HEK293 (cell line): ENCODE results near the gene CUEDC1.

ENCODE experiments used
- CTCF ChIA-PET: fragments of 350-600 bp; formaldehyde crosslinking; extraction: SDS; loops from one replicate; lab custom pipeline; 2021; ENCODE audit warnings: antibody characterized with exemption; lab: Yijun Ruan, JAX
- POLR2A ChIA-PET: fragments of 300-600 bp; formaldehyde crosslinking; extraction: SDS; loops from one replicate; lab custom pipeline; 2020; ENCODE audit warnings: antibody characterized with exemption, inconsistent platforms; lab: Yijun Ruan, JAX
- H3K27ac ChIP-seq: fragments of 200-500 bp; sonication (Bioruptor generic); 2 replicates; pipeline ENCODE4 v1.5.1; 2014; ENCODE audit warnings: low read depth, low read length, control low read depth, inconsistent platforms; ENCODE audit errors: extremely low read depth
- H3K36me3 ChIP-seq, 2 experiments: fragments of 200-500 bp in 1 of 2; sonication (Bioruptor generic) in 1 of 2; 1 replicate in 1 of 2; 2 replicates in 1 of 2; pipeline ENCODE4 v1.5.1; 2014 to 2017; ENCODE audit warnings: inconsistent platforms in 2 of 2, low read length in 2 of 2; ENCODE audit not compliant: control insufficient read depth in 2 of 2, insufficient read depth in 1 of 2
- H3K4me1 ChIP-seq: fragments of 200-500 bp; sonication (Bioruptor generic); 2 replicates; pipeline ENCODE4 v1.5.1; 2014; ENCODE audit warnings: mild to moderate bottlenecking, low read length, inconsistent platforms; ENCODE audit not compliant: control insufficient read depth, insufficient read depth
- H3K4me3 ChIP-seq: 2 replicates; pipeline ENCODE4 v1.5.1; 2011; ENCODE audit warnings: low read depth, mild to moderate bottlenecking, control low read depth, low read length, moderate library complexity
- H3K9me3 ChIP-seq: fragments of 200-500 bp; sonication (Bioruptor generic); 2 replicates; pipeline ENCODE4 v1.5.1; 2014; ENCODE audit warnings: low read depth, low read length, inconsistent platforms; ENCODE audit not compliant: control insufficient read depth, insufficient read depth
- EGR2 ChIP-seq: fragments of 450-650 bp; formaldehyde crosslinking; IDR thresholded peaks from 2 replicates; pipeline ENCODE4 v1.5.1; 2016; ENCODE audit warnings: low read depth, missing biosample characterization, missing genetic modification characterization
- FEZF1 ChIP-seq: fragments of 450-650 bp; formaldehyde crosslinking; IDR thresholded peaks from 2 replicates; pipeline ENCODE4 v1.5.1; 2016; ENCODE audit warnings: missing biosample characterization, missing genetic modification characterization
- IKZF3 ChIP-seq: fragments of 450-650 bp; IDR thresholded peaks from 2 replicates; pipeline ENCODE4 v1.5.0; 2018; ENCODE audit warnings: missing biosample characterization, mild to moderate bottlenecking, missing genetic modification characterization, moderate library complexity
- PRDM6 ChIP-seq: fragments of 450-650 bp; formaldehyde crosslinking; IDR thresholded peaks from 2 replicates; pipeline ENCODE4 v1.5.1; 2017; ENCODE audit warnings: missing biosample characterization, missing genetic modification characterization
- ZNF140 ChIP-seq: fragments of 450-650 bp; formaldehyde crosslinking; IDR thresholded peaks from 2 replicates; pipeline ENCODE4 v1.5.1; 2016; ENCODE audit warnings: missing biosample characterization, missing genetic modification characterization
- ZNF19 ChIP-seq: fragments of 450-650 bp; formaldehyde crosslinking; IDR thresholded peaks from 2 replicates; pipeline ENCODE4; 2016; ENCODE audit warnings: missing biosample characterization, missing genetic modification characterization, low read depth
- ZNF366 ChIP-seq: fragments of 450-650 bp; formaldehyde crosslinking; conservative IDR thresholded peaks from 2 replicates; pipeline ENCODE4 v1.5.1; 2016; ENCODE audit warnings: missing biosample characterization, missing genetic modification characterization
- ZNF394 ChIP-seq: fragments of 450-650 bp; formaldehyde crosslinking; IDR thresholded peaks from 2 replicates; pipeline ENCODE4 v1.5.1; 2016; ENCODE audit warnings: missing biosample characterization, missing genetic modification characterization, mild to moderate bottlenecking, moderate library complexity, borderline replicate concordance
- ZNF488 ChIP-seq: fragments of 450-650 bp; formaldehyde crosslinking; IDR thresholded peaks from 2 replicates; pipeline ENCODE4 v1.5.1; 2016; ENCODE audit warnings: missing biosample characterization, missing genetic modification characterization
- ZNF548 ChIP-seq: fragments of 450-650 bp; formaldehyde crosslinking; IDR thresholded peaks from 2 replicates; pipeline ENCODE4 v1.5.1; 2016; ENCODE audit warnings: missing biosample characterization, missing genetic modification characterization
- ZNF560 ChIP-seq: fragments of 450-650 bp; formaldehyde crosslinking; IDR thresholded peaks from 2 replicates; pipeline ENCODE4 v1.5.1; 2017; ENCODE audit warnings: missing biosample characterization, missing genetic modification characterization, borderline replicate concordance
- ZNF677 ChIP-seq: fragments of 450-650 bp; IDR thresholded peaks from 2 replicates; pipeline ENCODE4 v1.5.0; 2018; ENCODE audit warnings: missing biosample characterization, mild to moderate bottlenecking, missing genetic modification characterization, moderate library complexity
- ZNF704 ChIP-seq: fragments of 450-650 bp; formaldehyde crosslinking; IDR thresholded peaks from 2 replicates; pipeline ENCODE4 v1.5.1; 2016; ENCODE audit warnings: missing biosample characterization, missing genetic modification characterization
- ZNF776 ChIP-seq: fragments of 450-650 bp; formaldehyde crosslinking; IDR thresholded peaks from 2 replicates; pipeline ENCODE4 v1.5.0; 2017; ENCODE audit warnings: missing biosample characterization, missing genetic modification characterization, borderline replicate concordance
- TF ChIP-seq, protein P1 (sequence below): fragments of 450-650 bp; formaldehyde crosslinking; IDR thresholded peaks from 2 replicates; pipeline ENCODE4 v1.5.0; 2017; ENCODE audit warnings: missing biosample characterization, missing genetic modification characterization, borderline replicate concordance
- TF ChIP-seq, protein P2 (sequence below): fragments of 450-650 bp; formaldehyde crosslinking; IDR thresholded peaks from 2 replicates; pipeline ENCODE4 v1.5.1; 2016; ENCODE audit warnings: missing biosample characterization, missing genetic modification characterization, low read depth
- TF ChIP-seq, protein P3 (sequence below): fragments of 450-650 bp; formaldehyde crosslinking; IDR thresholded peaks from 2 replicates; pipeline ENCODE4 v1.5.1; 2016; ENCODE audit warnings: missing biosample characterization, missing genetic modification characterization
- TF ChIP-seq, protein P4 (sequence below): fragments of 450-650 bp; formaldehyde crosslinking; IDR thresholded peaks from 2 replicates; pipeline ENCODE4 v1.5.1; 2016; ENCODE audit warnings: missing biosample characterization, missing genetic modification characterization

The CUEDC1 gene

DNA sequence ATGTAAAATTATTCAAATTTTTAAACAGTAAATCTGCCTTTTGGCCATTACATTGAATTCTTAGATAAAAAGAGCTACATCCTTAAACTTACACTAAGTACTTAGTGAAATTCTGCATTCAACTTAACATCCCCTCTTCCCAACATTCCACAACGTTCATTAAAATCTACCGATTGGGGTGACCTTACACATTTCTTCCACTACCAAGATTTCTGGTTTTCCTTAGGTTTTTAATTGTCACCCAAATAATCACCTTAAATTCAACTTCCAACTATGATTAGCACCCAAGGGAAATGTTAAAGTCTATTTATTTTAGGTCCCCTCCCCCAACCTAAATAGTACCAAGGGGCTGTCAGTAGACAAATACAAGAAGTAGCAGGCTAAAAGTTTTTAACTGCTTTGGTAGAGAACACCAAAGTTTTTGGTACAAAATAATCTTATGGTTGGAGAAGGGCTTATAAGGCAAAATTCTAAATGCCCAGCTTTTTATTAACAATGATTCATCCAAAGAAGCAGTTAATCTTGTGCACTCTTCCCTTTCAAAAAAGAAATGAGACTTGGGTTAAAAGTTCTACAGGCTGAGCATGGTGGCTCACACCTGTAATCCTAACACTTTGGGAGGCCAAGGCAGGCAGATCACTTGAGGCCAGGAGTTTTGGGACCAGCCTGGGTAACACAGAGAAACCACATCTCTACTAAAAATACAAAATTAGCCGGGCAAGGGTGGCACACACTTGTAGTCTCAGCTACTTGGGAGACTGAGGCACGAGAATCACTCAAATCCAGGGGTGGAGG, 47.1 kb upstream of the CUEDC1 start:
- POLR2A ChIA-PET: interaction anchor here (0.6 to 3.7 kb wide), 3 partner anchors 13 to 81 kb away, joined by 3 to 22 read pairs (median 8); partner anchors contain the start of genes DYNLL2 and VEZF1
- peaks cover 66 to 88% of the 10 kb centered on the region in 2 experiments for H3K36me3 ChIP-seq
- TF ChIP-seq ZNF488 (tag by site-specific recombination): no peak
- TF ChIP-seq IKZF3 (tag by site-specific recombination): 0 out of 2 replicates have a peak, but pooled peaks have one; percentile 48
- no peaks in the 10 kb centered on the region for H3K9me3 ChIP-seq
- H3K27ac ChIP-seq: peak overlapping the region; percentile 24; the same call in 1 of the 2 replicates
- H3K4me3 ChIP-seq: no peak overlapping the region
- peaks cover 22% of the 10 kb centered on the region for H3K4me1 ChIP-seq
- CTCF ChIA-PET: interaction anchor here (0.6 to 15.7 kb wide), 12 partner anchors 8 to 324 kb away, joined by 3 to 434 read pairs (median 4); partner anchors contain the start of gene MRPS23

DNA sequence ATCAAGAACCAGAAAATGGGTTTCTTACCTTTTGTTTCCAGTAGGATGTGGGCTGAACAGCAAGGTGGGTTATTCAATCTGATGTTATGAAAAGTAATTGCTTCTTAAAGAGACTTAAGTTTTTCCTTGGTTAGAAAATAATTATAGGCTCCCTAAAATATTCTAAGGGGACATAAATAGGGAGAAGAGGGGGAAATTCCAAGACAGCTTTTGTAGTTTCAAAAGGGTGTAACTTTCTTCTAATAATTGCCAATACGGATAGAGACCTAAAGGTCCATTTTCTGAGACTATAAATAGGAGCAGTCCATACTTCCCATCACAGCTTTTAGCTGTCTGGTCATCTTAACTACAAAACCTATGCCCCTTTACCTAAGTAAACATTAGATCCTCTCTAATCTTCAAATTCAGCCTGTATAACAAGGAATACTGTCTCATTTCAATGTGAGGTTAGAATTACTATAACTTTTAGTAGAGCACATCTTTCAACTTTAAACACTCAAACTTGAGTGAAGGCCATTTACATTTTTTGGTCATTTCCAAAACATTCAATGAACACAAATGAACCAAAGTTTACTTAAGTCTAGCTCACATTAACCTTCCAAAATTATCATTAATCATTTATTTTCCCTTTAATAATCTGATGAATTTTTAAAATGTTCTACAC, 46.4 kb upstream of the CUEDC1 start:
- H3K4me3 ChIP-seq: no peak overlapping the region
- H3K4me1 ChIP-seq: peaks cover 22% of the 10 kb centered on the region
- no peaks in the 10 kb centered on the region for H3K9me3 ChIP-seq
- peaks cover 68 to 96% of the 10 kb centered on the region in 2 experiments for H3K36me3 ChIP-seq
- H3K27ac ChIP-seq: no peak overlapping the region
- CTCF ChIA-PET: interaction anchor here (0.6 to 15.7 kb wide), 13 partner anchors 11 to 169 kb away, joined by 3 to 434 read pairs (median 4); partner anchors contain the start of gene MRPS23
- POLR2A ChIA-PET: interaction anchor here (0.6 to 3.7 kb wide), 4 partner anchors 12 to 152 kb away, joined by 3 to 22 read pairs (median 8); partner anchors contain the start of genes DYNLL2, MRPS23 and VEZF1
- TF ChIP-seq ZNF704 (tag by site-specific recombination): no peak
- TF ChIP-seq ZNF394: no peak
- TF ChIP-seq ZNF677 (tag by site-specific recombination): no peak
- TF ChIP-seq ZNF140 (tag by site-specific recombination): no peak
- TF ChIP-seq PRDM6 (tag by site-specific recombination): no peak; the same call in 1 of the 2 replicates
- no peak for TF ChIP-seq EGR2 (tag by site-specific recombination)
- no peak for TF ChIP-seq ZNF776 (tag by site-specific recombination)
- no peak for TF ChIP-seq ZNF560
- TF ChIP-seq, protein P1, sequence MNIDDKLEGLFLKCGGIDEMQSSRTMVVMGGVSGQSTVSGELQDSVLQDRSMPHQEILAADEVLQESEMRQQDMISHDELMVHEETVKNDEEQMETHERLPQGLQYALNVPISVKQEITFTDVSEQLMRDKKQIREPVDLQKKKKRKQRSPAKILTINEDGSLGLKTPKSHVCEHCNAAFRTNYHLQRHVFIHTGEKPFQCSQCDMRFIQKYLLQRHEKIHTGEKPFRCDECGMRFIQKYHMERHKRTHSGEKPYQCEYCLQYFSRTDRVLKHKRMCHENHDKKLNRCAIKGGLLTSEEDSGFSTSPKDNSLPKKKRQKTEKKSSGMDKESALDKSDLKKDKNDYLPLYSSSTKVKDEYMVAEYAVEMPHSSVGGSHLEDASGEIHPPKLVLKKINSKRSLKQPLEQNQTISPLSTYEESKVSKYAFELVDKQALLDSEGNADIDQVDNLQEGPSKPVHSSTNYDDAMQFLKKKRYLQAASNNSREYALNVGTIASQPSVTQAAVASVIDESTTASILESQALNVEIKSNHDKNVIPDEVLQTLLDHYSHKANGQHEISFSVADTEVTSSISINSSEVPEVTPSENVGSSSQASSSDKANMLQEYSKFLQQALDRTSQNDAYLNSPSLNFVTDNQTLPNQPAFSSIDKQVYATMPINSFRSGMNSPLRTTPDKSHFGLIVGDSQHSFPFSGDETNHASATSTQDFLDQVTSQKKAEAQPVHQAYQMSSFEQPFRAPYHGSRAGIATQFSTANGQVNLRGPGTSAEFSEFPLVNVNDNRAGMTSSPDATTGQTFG: no peak
- TF ChIP-seq ZNF366 (tag by site-specific recombination): no peak
- TF ChIP-seq, protein P2, sequence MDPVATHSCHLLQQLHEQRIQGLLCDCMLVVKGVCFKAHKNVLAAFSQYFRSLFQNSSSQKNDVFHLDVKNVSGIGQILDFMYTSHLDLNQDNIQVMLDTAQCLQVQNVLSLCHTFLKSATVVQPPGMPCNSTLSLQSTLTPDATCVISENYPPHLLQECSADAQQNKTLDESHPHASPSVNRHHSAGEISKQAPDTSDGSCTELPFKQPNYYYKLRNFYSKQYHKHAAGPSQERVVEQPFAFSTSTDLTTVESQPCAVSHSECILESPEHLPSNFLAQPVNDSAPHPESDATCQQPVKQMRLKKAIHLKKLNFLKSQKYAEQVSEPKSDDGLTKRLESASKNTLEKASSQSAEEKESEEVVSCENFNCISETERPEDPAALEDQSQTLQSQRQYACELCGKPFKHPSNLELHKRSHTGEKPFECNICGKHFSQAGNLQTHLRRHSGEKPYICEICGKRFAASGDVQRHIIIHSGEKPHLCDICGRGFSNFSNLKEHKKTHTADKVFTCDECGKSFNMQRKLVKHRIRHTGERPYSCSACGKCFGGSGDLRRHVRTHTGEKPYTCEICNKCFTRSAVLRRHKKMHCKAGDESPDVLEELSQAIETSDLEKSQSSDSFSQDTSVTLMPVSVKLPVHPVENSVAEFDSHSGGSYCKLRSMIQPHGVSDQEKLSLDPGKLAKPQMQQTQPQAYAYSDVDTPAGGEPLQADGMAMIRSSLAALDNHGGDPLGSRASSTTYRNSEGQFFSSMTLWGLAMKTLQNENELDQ (tag by site-specific recombination): no peak
- TF ChIP-seq, protein P3, sequence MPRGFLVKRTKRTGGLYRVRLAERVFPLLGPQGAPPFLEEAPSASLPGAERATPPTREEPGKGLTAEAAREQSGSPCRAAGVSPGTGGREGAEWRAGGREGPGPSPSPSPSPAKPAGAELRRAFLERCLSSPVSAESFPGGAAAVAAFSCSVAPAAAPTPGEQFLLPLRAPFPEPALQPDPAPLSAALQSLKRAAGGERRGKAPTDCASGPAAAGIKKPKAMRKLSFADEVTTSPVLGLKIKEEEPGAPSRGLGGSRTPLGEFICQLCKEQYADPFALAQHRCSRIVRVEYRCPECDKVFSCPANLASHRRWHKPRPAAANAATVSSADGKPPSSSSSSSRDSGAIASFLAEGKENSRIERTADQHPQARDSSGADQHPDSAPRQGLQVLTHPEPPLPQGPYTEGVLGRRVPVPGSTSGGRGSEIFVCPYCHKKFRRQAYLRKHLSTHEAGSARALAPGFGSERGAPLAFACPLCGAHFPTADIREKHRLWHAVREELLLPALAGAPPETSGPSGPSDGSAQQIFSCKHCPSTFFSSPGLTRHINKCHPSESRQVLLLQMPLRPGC (tag by site-specific recombination): no peak
- no peak for TF ChIP-seq ZNF19 (tag by site-specific recombination)
- TF ChIP-seq ZNF548 (tag by site-specific recombination): no peak
- no peak for TF ChIP-seq FEZF1 (tag by site-specific recombination)
- TF ChIP-seq, protein P4, sequence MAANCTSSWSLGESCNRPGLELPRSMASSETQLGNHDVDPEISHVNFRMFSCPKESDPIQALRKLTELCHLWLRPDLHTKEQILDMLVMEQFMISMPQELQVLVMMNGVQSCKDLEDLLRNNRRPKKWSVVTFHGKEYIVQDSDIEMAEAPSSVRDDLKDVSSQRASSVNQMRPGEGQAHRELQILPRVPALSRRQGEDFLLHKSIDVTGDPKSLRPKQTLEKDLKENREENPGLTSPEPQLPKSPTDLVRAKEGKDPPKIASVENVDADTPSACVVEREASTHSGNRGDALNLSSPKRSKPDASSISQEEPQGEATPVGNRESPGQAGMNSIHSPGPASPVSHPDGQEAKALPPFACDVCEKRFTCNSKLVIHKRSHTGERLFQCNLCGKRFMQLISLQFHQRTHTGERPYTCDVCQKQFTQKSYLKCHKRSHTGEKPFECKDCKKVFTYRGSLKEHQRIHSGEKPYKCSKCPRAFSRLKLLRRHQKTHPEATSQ (tag by site-specific recombination): no peak
